Smooth muscle cell (in vitro differentiated cells): ENCODE data around the gene ABI2. TPM values are rescaled to one million over a fixed set of nuclear protein-coding genes. Genes with fewer than 3 reads are reported as not detected.

Experiments
- DNase-seq: peaks from one replicate; lab custom pipeline; 2025; ENCODE audit not compliant: unreplicated experiment; lab: John Stamatoyannopoulos, UW
- H2AFZ ChIP-seq: fragments of 200-600 bp; sonication (generic); 2 replicates; pipeline ENCODE4 v1.6.0; 2016; ENCODE audit warnings: antibody characterized with exemption, low read depth, mild to moderate bottlenecking
- H3F3A ChIP-seq: fragments of 200-600 bp; sonication (generic); 2 replicates; pipeline ENCODE4 v1.6.0; 2017; ENCODE audit warnings: antibody characterized with exemption, low read depth
- H3K27ac ChIP-seq: fragments of 200-600 bp; sonication (generic); 2 replicates; pipeline ENCODE4 v1.5.1; 2016; ENCODE audit warnings: low read depth, mild to moderate bottlenecking
- H3K27me3 ChIP-seq: fragments of 200-600 bp; sonication (generic); 2 replicates; pipeline ENCODE4 v1.6.1; 2016; ENCODE audit warnings: low read depth, mild to moderate bottlenecking
- H3K36me3 ChIP-seq: fragments of 200-600 bp; sonication (generic); 2 replicates; pipeline ENCODE4 v1.5.1; 2016; ENCODE audit warnings: low read depth
- H3K4me1 ChIP-seq: fragments of 200-600 bp; sonication (generic); 2 replicates; pipeline ENCODE4 v1.5.1; 2016; ENCODE audit warnings: low read depth
- H3K4me2 ChIP-seq: fragments of 200-600 bp; sonication (generic); 2 replicates; pipeline ENCODE4 v1.6.0; 2016; ENCODE audit warnings: mild to moderate bottlenecking
- H3K4me3 ChIP-seq: fragments of 200-600 bp; sonication (generic); 2 replicates; pipeline ENCODE4 v1.5.1; 2016; ENCODE audit warnings: mild to moderate bottlenecking
- H3K79me2 ChIP-seq: fragments of 200-600 bp; sonication (generic); 2 replicates; pipeline ENCODE4 v1.6.0; 2016; ENCODE audit warnings: low read depth, mild to moderate bottlenecking
- H3K9ac ChIP-seq: fragments of 200-600 bp; sonication (generic); 2 replicates; pipeline ENCODE4 v1.6.0; 2016; ENCODE audit warnings: low read depth
- H3K9me3 ChIP-seq: fragments of 200-600 bp; sonication (generic); replicated peaks from 2 replicates; pipeline ENCODE4 v1.5.1; 2016; ENCODE audit warnings: low read depth
- H4K20me1 ChIP-seq: fragments of 200-600 bp; sonication (generic); 2 replicates; pipeline ENCODE4 v1.6.0; 2016; ENCODE audit warnings: low read depth
- CTCF ChIP-seq: fragments of 200-600 bp; sonication (generic); IDR thresholded peaks from 2 replicates; pipeline ENCODE4 v1.5.1; 2017; ENCODE audit warnings: borderline replicate concordance, mild to moderate bottlenecking, antibody characterized with exemption; ENCODE audit not compliant: insufficient read depth, poor library complexity, severe bottlenecking
- WGBS: methylation state at CpG from one replicate; pipeline ENCODE4 v1.1.7; 2016; ENCODE audit warnings: low lambda C conversion rate; 5-methylcytosine and 5-hydroxymethylcytosine counted together
- polyA plus RNA-seq: library from polyadenylated mRNA; unstranded; fragments of >200 nt; fragmentation: Nextera tagmentation; extraction: Ambion mirVana; gene quantifications from 2 replicates; pipeline ENCODE4 v1.2.1, GENCODE V29; 2016
- total RNA-seq: library from RNA; depleted of rRNA; stranded (reverse); fragments of >200 nt; gene quantifications from 2 replicates; pipeline ENCODE4 v1.2.3, GENCODE V29; 2014

The ABI2 gene
- total and polyA plus RNA-seq, 2 experiments from 2014 or later = 25.5 to 34.2 TPM

- DNase-seq = no peak
- Histone ChIP-seq H3K4me1 (peaks cover 9% of the 10 kb centered on the region), H2AFZ (no peak overlapping the region), H4K20me1 (peaks cover 4% of the 10 kb centered on the region), H3K9ac (no peak overlapping the region), H3F3A (no peaks in the 10 kb centered on the region), H3K36me3 (peaks cover 15% of the 10 kb centered on the region), H3K4me3 (no peak overlapping the region), H3K79me2 (no peaks in the 10 kb centered on the region), H3K27ac (no peak overlapping the region), H3K27me3 (no peaks in the 10 kb centered on the region), H3K9me3 (no peaks in the 10 kb centered on the region), H3K4me2 (peak overlapping the region; percentile 10)
- no peak for TF ChIP-seq CTCF
Measured at GRCh38 chr2:203463266-203463678, 135.1 kb downstream of the ABI2 start.

- 92% methylated on average over 1 of the region's 1 CpG for WGBS
- DNase-seq = no peak
- Histone ChIP-seq H3F3A (no peaks in the 10 kb centered on the region), H3K4me1 (no peaks in the 10 kb centered on the region), H3K27ac (no peak overlapping the region), H3K9ac (no peak overlapping the region), H3K4me2 (no peak overlapping the region), H3K36me3 (no peaks in the 10 kb centered on the region), H3K27me3 (no peaks in the 10 kb centered on the region), H3K79me2 (no peaks in the 10 kb centered on the region), H2AFZ (no peak overlapping the region), H4K20me1 (no peaks in the 10 kb centered on the region), H3K9me3 (no peaks in the 10 kb centered on the region), H3K4me3 (no peak overlapping the region)
- TF ChIP-seq CTCF = no peak
Measured at GRCh38 chr2:203469546-203469945, 141.4 kb downstream of the ABI2 start.

GRCh38 chr2:203470371-203470770, 142.2 kb downstream of the ABI2 start:
- Histone ChIP-seq H4K20me1 (no peaks in the 10 kb centered on the region), H3K79me2 (no peaks in the 10 kb centered on the region), H3K9me3 (no peaks in the 10 kb centered on the region), H3K4me3 (no peak overlapping the region), H3K4me2 (no peak overlapping the region), H2AFZ (no peak overlapping the region), H3K4me1 (no peaks in the 10 kb centered on the region), H3K9ac (no peak overlapping the region), H3F3A (no peaks in the 10 kb centered on the region), H3K27ac (no peak overlapping the region), H3K27me3 (no peaks in the 10 kb centered on the region), H3K36me3 (no peaks in the 10 kb centered on the region)
- DNase-seq = no peak
- 94% methylated on average over 4 of the region's 4 CpGs for WGBS
- TF ChIP-seq CTCF = no peak

GRCh38 chr2:203471323-203471722, 143.1 kb downstream of the ABI2 start:
- no peak overlapping the region for H3K4me3 ChIP-seq
- no peak for DNase-seq
- no peaks in the 10 kb centered on the region for H3K27me3 ChIP-seq
- WGBS = 94% methylated on average over 5 of the region's 5 CpGs
- no peak overlapping the region for H3K9ac ChIP-seq
- H3K36me3 ChIP-seq = no peaks in the 10 kb centered on the region
- no peak for TF ChIP-seq CTCF
- no peaks in the 10 kb centered on the region for H3K79me2 ChIP-seq
- H4K20me1 ChIP-seq = no peaks in the 10 kb centered on the region
- H3K9me3 ChIP-seq = no peaks in the 10 kb centered on the region
- H3K4me1 ChIP-seq = no peaks in the 10 kb centered on the region
- H2AFZ ChIP-seq = no peak overlapping the region
- no peak overlapping the region for H3K4me2 ChIP-seq
- H3F3A ChIP-seq = no peaks in the 10 kb centered on the region
- H3K27ac ChIP-seq = no peak overlapping the region
